PFSK-1 (cell line): ENCODE data around the gene FMNL2.

Experiments used
- FOXP2 ChIP-seq: optimal IDR thresholded peaks from 2 replicates; pipeline ENCODE3; 2011; ENCODE audit warnings: borderline replicate concordance, control low read depth, inconsistent platforms; ENCODE audit not compliant: insufficient read depth; ENCODE audit errors: extremely low read length, extremely low read depth
- POLR2AphosphoS5 ChIP-seq: IDR thresholded peaks from 2 replicates; pipeline ENCODE4 v1.6.1; 2012; ENCODE audit warnings: low read depth, mild to moderate bottlenecking, control low read depth, low read length, moderate library complexity
- SIN3A ChIP-seq: IDR thresholded peaks from 2 replicates; pipeline ENCODE4 v1.6.1; 2012; ENCODE audit warnings: mild to moderate bottlenecking, low read length, moderate library complexity, borderline replicate concordance; ENCODE audit not compliant: insufficient read depth
- TAF1 ChIP-seq: IDR thresholded peaks from 2 replicates; pipeline ENCODE4 v1.6.1; 2012; ENCODE audit warnings: low read length, control low read depth, borderline replicate concordance; ENCODE audit not compliant: insufficient read depth
- TF ChIP-seq, protein P1 (sequence below), 2 experiments: IDR thresholded peaks; 2 replicates each; pipeline versions ENCODE4 v1.6.1 to v1.8.0; 2011 to 2012; ENCODE audit warnings: low read depth in 2 of 2, low read length in 2 of 2, control low read depth in 1 of 2, inconsistent platforms in 1 of 2, mild to moderate bottlenecking in 1 of 2, moderate library complexity in 1 of 2; ENCODE audit not compliant: insufficient read depth in 1 of 2

DNA sequence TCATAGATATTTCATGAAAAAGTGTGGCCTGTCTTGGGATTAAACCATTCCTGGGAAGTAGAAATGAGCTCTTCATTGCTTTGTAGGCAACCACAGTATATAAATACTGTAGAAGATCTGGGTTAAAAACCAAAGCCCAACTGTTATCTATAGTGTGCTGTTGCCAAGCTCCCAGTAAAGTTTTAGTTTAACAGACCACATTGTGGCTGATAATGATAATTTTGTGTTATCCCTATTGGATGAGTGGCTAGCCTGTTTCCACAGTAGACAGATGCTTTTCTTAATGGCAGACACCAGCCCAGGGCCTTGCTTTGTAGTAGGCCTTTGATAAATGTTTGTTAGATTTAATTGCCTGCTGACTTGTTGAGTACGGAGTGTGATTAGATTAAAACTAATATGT, 52.1 kb downstream of the FMNL2 start:
- TF ChIP-seq POLR2AphosphoS5 (no peak), TAF1 (no peak), SIN3A (no peak), FOXP2 (no peak)
- TF ChIP-seq, protein P1, sequence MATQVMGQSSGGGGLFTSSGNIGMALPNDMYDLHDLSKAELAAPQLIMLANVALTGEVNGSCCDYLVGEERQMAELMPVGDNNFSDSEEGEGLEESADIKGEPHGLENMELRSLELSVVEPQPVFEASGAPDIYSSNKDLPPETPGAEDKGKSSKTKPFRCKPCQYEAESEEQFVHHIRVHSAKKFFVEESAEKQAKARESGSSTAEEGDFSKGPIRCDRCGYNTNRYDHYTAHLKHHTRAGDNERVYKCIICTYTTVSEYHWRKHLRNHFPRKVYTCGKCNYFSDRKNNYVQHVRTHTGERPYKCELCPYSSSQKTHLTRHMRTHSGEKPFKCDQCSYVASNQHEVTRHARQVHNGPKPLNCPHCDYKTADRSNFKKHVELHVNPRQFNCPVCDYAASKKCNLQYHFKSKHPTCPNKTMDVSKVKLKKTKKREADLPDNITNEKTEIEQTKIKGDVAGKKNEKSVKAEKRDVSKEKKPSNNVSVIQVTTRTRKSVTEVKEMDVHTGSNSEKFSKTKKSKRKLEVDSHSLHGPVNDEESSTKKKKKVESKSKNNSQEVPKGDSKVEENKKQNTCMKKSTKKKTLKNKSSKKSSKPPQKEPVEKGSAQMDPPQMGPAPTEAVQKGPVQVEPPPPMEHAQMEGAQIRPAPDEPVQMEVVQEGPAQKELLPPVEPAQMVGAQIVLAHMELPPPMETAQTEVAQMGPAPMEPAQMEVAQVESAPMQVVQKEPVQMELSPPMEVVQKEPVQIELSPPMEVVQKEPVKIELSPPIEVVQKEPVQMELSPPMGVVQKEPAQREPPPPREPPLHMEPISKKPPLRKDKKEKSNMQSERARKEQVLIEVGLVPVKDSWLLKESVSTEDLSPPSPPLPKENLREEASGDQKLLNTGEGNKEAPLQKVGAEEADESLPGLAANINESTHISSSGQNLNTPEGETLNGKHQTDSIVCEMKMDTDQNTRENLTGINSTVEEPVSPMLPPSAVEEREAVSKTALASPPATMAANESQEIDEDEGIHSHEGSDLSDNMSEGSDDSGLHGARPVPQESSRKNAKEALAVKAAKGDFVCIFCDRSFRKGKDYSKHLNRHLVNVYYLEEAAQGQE (IDR thresholded peaks at IDR 0.05; ENCODE audit: insufficient read depth in 1 of 2, low read depth in 2 of 2, low read length in 2 of 2) = no peak
